ENCODE data around the gene IGF1R.
"Not testable (repeated sequence)": the region's sequence is repeated elsewhere in the genome, so short reads cannot be mapped to it uniquely, and the experiment has no call there.

The IGF1R gene

DNA sequence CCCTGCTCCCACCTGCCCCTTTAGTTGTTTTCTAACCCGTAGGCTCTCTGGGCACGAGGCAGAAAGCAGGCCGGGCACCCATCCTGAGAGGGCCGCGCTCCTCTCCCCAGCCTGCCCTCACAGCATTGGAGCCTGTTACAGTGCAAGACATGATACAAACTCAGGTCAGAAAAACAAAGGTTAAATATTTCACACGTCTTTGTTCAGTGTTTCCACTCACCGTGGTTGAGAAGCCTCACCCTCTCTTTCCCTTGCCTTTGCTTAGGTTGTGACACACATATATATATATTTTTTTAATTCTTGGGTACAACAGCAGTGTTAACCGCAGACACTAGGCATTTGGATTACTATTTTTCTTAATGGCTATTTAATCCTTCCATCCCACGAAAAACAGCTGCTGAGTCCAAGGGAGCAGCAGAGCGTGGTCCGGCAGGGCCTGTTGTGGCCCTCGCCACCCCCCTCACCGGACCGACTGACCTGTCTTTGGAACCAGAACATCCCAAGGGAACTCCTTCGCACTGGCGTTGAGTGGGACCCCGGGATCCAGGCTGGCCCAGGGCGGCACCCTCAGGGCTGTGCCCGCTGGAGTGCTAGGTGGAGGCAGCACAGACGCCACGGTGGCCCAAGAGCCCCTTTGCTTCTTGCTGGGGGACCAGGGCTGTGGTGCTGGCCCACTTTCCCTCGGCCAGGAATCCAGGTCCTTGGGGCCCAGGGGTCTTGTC is 310.7 kb downstream of the IGF1R start:
- peaks cover 70% of the 10 kb centered on the region for H3K36me3 Mint-ChIP-seq
- H3K9me3 Mint-ChIP-seq: peaks cover 4% of the 10 kb centered on the region
- H3K27ac Mint-ChIP-seq: no peak overlapping the region
- no peaks in the 10 kb centered on the region for H3K27me3 Mint-ChIP-seq
- H3K4me1 Mint-ChIP-seq: no peaks in the 10 kb centered on the region
- H3K4me3 Mint-ChIP-seq: no peak overlapping the region
- ATAC-seq: no peak

DNA sequence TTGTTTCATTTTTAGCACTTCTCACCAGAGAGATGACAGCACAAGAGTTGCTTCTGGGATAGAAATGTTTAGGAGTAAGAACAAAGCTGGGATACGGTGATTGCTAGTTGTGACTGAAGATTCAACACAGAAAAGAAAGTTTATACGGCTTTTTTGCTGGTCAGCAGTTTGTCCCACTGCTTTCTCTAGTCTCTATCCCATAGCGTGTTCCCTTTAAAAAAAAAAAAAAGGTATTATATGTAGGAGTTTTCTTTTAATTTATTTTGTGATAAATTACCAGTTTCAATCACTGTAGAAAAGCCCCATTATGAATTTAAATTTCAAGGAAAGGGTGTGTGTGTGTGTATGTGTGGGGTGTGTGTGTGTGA is 311.3 kb downstream of the IGF1R start:
- Mint-ChIP-seq H3K36me3 (peaks cover 70% of the 10 kb centered on the region), H3K27ac (no peak overlapping the region), H3K4me3 (no peak overlapping the region), H3K27me3 (no peaks in the 10 kb centered on the region), H3K9me3 (peaks cover 4% of the 10 kb centered on the region), H3K4me1 (no peaks in the 10 kb centered on the region)
- ATAC-seq: no peak

GRCh38 chr15:98960555-98961050 is 312.3 kb downstream of the IGF1R start:
- peaks cover 4% of the 10 kb centered on the region for H3K9me3 Mint-ChIP-seq
- peaks cover 70% of the 10 kb centered on the region for H3K36me3 Mint-ChIP-seq
- H3K4me3 Mint-ChIP-seq: no peak overlapping the region
- no peak overlapping the region for H3K27ac Mint-ChIP-seq
- ATAC-seq: no peak
- no peaks in the 10 kb centered on the region for H3K4me1 Mint-ChIP-seq
- H3K27me3 Mint-ChIP-seq: no peaks in the 10 kb centered on the region

DNA sequence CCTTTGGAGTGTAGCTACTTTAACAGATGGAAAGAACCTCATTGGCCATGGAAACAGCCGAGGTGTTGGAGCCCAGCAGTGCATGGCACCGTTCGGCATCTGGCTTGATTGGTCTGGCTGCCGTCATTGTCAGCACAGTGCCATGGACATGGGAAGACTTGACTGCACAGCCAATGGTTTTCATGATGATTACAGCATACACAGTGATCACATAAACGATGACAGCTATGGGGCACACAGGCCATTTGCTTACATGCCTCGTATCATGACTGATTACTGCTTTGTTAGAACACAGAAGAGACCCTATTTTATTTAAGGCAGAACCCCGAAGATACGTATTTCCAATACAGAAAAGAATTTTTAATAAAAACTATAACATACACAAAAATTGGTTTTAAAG is 315.1 kb downstream of the IGF1R start:
- peaks cover 50% of the 10 kb centered on the region for H3K36me3 Mint-ChIP-seq

DNA sequence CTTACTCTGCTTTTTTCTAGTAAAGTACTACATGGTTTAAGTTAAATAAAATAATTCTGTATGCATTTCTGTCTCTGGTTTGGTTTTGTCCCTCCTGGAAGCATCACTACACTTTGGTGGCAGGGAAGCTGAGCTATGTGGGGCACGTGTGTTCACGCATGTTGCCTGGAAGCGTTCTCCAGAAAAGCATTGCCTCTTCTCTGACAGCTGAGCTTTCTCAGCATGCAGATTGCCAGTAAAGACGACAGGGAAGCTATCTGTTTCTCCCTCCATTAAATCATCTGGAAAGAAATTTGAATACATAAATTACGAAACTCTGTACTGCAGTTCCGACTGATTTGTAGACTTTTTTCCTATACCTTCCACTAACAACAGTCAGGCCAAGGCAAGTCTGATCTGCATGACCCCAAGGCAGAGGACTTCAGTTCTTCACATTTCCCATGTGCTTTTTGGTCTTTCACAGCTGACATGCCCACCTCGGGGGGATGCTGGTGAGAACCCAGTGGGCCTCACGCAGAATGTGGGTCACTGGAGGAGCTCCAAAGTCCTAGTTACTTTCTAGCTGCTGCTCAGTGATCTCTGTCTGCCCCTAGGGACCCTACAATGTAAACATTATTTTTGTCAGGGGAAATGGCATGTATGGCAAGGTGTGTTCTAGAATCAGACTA is 316.3 kb downstream of the IGF1R start:
- H3K4me1 Mint-ChIP-seq: no peaks in the 10 kb centered on the region
- no peak for ATAC-seq
- no peaks in the 10 kb centered on the region for H3K27me3 Mint-ChIP-seq
- peaks cover 39% of the 10 kb centered on the region for H3K36me3 Mint-ChIP-seq
- peaks cover 4% of the 10 kb centered on the region for H3K9me3 Mint-ChIP-seq
- no peak overlapping the region for H3K27ac Mint-ChIP-seq
- no peak overlapping the region for H3K4me3 Mint-ChIP-seq

More for the DNA sequence above, 315.1 kb downstream of the IGF1R start:
- H3K9me3 Mint-ChIP-seq: peaks cover 4% of the 10 kb centered on the region
- no peak overlapping the region for H3K27ac Mint-ChIP-seq
- no peaks in the 10 kb centered on the region for H3K27me3 Mint-ChIP-seq
- ATAC-seq: no peak
- H3K4me1 Mint-ChIP-seq: no peaks in the 10 kb centered on the region
- no peak overlapping the region for H3K4me3 Mint-ChIP-seq

GRCh38 chr15:98965134-98965491 is 316.8 kb downstream of the IGF1R start:
- H3K36me3 Mint-ChIP-seq: peaks cover 34% of the 10 kb centered on the region
- not testable (repeated sequence) for H3K4me1 Mint-ChIP-seq, H3K27me3 Mint-ChIP-seq, ATAC-seq, H3K27ac Mint-ChIP-seq, H3K9me3 Mint-ChIP-seq, H3K4me3 Mint-ChIP-seq

DNA sequence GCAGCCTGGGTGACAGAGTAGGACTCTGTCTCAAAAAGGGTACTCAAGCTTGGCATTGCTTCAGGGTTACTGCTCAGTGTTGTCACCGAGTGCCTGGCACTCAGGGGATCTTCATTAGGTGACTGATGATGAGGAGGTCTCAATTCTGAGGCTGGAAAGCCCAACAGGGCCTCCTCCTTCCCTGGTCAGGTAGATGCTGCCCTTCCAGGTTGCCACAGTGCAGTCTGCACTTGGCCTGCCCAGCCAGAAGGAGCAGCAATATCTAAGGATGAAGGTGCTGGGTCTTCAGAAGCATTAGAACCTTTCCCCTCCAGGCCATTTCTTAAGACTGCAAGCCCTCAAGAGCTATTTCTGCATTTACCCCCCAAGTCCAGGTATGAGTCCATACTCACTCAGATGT is 317.3 kb downstream of the IGF1R start:
- Mint-ChIP-seq H3K9me3 (peaks cover 4% of the 10 kb centered on the region), H3K36me3 (peaks cover 29% of the 10 kb centered on the region), H3K4me3 (no peak overlapping the region), H3K27ac (no peak overlapping the region), H3K4me1 (no peaks in the 10 kb centered on the region), H3K27me3 (no peaks in the 10 kb centered on the region)
- ATAC-seq: no peak

DNA sequence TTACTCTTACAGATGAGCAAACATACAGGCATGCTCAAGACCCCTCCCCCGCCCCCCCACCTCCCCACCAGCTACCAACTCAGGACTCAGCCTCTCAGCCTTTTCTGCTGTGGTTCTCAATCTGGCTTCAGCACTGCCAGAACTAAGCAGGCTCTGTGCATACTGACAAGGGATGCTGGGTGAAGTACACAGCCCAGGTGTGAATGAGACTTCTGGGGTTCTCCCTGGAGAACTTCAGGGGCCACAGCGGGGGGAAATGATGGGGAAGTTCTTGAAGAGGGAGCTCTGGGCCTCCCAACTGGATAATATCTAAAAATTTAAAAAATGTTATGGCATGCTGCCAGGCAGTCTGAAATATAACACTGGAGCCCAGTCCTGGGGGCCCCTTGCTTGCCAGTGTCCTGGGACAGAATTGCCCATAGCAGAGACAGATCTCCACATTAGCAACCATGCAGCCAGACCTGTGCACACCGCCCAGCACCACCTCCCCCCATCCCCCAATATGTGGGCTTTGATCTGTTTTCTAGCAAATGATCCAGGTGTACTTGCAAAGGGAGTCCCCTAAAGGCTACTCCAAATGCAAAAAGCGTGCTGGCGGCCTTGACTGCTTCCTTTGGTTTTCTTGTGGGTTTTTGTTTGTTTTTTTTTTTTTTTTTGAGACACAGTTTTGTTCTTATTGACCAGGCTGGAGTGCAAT is 317.9 kb downstream of the IGF1R start:
- ATAC-seq: no peak
- Mint-ChIP-seq H3K9me3 (peaks cover 4% of the 10 kb centered on the region), H3K4me1 (no peaks in the 10 kb centered on the region), H3K36me3 (peaks cover 22% of the 10 kb centered on the region), H3K27me3 (no peaks in the 10 kb centered on the region), H3K27ac (no peak overlapping the region), H3K4me3 (no peak overlapping the region)

DNA sequence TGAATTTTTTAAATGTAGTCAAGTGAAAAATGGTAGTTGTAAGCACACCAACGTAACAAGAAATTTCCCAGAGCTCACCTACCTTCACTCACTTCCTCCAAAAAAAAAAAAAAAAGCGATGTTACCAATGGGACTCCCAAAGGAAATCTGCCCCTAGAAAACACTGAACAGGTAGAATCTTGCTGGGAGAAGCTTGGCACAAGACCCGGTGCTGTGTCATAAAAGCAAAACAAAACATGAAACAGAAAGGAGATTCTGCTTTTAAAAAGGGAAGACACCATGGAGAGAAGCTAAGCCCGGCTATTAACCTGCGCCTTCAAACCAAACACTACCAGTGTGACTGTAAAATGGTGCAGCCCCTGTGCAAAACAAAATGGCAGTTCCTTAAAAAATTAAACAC is 318.8 kb downstream of the IGF1R start:
- Mint-ChIP-seq H3K9me3 (no peaks in the 10 kb centered on the region), H3K4me1 (no peaks in the 10 kb centered on the region), H3K27me3 (no peaks in the 10 kb centered on the region), H3K27ac (no peak overlapping the region), H3K4me3 (no peak overlapping the region), H3K36me3 (peaks cover 15% of the 10 kb centered on the region)
- no peak for ATAC-seq

DNA sequence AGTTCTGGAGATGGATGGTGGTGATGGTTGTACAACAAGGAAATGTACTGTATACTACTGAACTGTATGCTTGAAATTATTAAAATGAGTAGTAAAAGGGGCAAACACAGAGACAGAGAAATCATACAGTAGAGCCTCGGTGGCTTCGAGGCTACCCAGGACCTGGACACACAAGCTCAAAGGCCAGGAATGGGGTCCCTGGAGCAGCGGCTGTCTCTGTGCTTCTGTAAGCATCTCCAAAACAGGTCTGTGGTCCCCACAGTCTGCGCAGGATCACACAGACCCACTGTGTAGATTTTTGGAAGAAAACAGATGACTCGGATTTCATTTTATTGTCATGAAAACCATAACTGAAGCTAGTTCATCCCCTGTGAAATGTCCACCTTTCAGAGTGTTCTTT is 319.6 kb downstream of the IGF1R start:
- Mint-ChIP-seq H3K36me3 (peaks cover 7% of the 10 kb centered on the region), H3K9me3 (no peaks in the 10 kb centered on the region), H3K4me1 (no peaks in the 10 kb centered on the region), H3K27me3 (no peaks in the 10 kb centered on the region), H3K27ac (no peak overlapping the region), H3K4me3 (no peak overlapping the region)
- no peak for ATAC-seq

DNA sequence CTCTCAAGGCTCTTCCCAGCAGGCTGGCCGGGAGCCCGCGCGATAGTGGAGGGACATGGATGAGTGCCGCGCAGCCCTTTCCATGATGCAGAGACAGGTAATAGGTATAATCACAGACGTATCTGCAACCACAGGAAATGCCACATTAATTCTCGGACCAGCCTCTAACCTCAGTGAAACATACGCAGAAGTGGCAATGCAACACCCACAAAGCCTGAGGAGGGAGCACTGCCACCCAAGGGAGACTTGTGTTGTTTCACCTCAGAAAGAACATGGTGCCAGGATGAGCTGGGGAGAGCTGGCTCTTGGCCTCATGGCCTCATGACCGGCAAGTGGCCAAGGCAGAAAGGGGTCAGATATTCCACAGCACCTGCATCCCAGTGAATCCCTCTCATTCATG is 320.2 kb downstream of the IGF1R start:
- Mint-ChIP-seq H3K9me3 (no peaks in the 10 kb centered on the region), H3K4me1 (no peaks in the 10 kb centered on the region), H3K4me3 (no peak overlapping the region), H3K27me3 (no peaks in the 10 kb centered on the region), H3K27ac (no peak overlapping the region), H3K36me3 (peaks cover under 1% of the 10 kb centered on the region)
- no peak for ATAC-seq

DNA sequence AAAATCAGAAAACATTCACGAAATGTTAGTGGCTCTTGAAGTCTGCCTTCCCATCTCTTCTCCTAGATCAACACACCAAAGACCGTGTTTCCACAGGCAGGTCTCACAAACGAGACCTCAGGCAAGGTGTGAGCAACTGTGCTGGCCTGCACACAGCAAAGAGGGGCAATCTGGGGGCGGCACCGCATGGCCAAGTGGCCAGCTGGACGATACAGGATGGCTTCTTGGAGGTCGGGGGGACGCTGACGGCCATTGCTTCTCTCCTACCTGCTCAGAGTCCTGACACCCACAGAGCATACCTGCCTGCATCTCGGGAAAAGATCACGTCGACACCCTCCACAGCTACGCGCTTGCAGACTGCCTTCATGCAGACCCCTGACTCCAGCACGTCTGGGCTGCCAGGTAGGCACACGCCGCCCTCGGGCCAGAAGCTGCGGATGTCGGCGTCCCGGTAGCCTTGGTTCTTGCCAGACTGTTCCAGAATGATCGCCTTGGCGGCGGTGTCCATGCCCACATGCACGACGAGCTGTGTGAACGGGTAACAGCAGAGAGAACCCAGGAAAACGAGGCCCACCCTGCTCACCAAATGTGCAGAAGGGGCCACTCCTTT is 320.9 kb downstream of the IGF1R start:
- Mint-ChIP-seq H3K4me1 (no peaks in the 10 kb centered on the region), H3K36me3 (no peaks in the 10 kb centered on the region), H3K4me3 (no peak overlapping the region), H3K9me3 (no peaks in the 10 kb centered on the region), H3K27ac (no peak overlapping the region), H3K27me3 (no peaks in the 10 kb centered on the region)
- ATAC-seq: no peak

DNA sequence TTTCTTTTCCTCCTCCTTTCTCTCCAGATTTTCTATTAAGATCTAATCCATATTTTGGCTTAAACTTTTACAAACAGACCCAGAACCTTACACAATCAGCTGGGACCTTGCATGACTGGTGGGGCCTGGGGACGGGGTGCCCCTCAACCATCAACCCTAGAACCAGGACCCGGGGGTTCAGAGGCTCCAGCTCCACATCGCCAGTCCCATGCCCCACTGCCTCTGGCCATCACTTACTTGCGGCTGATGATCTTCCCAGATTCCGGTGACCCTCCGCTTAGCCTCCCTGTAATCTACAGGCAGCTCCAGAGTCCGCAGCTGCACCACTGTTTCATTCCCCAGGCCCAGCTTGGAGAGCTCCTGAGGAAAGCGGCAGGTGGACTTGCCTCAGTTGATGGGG is 322.5 kb downstream of the IGF1R start:
- ATAC-seq: no peak
- Mint-ChIP-seq H3K9me3 (no peaks in the 10 kb centered on the region), H3K36me3 (no peaks in the 10 kb centered on the region), H3K4me3 (no peak overlapping the region), H3K4me1 (no peaks in the 10 kb centered on the region), H3K27me3 (no peaks in the 10 kb centered on the region), H3K27ac (no peak overlapping the region)

GRCh38 chr15:98976500-98976899 is 328.2 kb downstream of the IGF1R start:
- no peaks in the 10 kb centered on the region for H3K27me3 Mint-ChIP-seq
- no peak overlapping the region for H3K27ac Mint-ChIP-seq
- no peak overlapping the region for H3K4me3 Mint-ChIP-seq
- H3K4me1 Mint-ChIP-seq: no peaks in the 10 kb centered on the region
- no peak for ATAC-seq
- peaks cover 5% of the 10 kb centered on the region for H3K9me3 Mint-ChIP-seq
- no peaks in the 10 kb centered on the region for H3K36me3 Mint-ChIP-seq

DNA sequence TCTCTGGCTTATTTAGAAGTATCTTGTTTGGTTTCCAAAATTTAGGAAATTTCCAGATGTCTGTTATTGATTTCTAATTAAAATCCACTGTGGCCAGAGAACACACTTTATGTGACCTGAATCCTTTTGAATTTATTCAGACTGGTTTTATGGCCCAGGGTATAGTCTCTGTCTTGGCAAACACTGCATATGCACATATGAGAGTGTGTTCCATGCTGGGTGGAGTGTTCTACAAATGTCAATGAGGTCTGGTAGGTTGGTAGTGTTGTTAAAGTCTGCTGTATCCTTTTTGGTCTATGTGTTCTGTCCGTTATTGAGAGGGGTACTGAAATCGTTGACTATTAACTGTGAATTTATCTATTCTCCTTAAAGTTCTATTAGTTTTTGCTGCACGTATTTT is 329.1 kb downstream of the IGF1R start:
- Mint-ChIP-seq H3K4me3 (no peak overlapping the region), H3K4me1 (no peaks in the 10 kb centered on the region), H3K9me3 (peaks cover 5% of the 10 kb centered on the region), H3K27ac (no peak overlapping the region), H3K36me3 (no peaks in the 10 kb centered on the region), H3K27me3 (no peaks in the 10 kb centered on the region)
- no peak for ATAC-seq
